Fibroblast of the conjunctiva (primary cell): Measurements from ENCODE around the gene SOSTDC1.

Experiments
- DNase-seq: peaks from one replicate; pipeline ENCODE4 v3.0.0-alpha.2; 2010; ENCODE audit warnings: low read depth

The SOSTDC1 gene

DNA sequence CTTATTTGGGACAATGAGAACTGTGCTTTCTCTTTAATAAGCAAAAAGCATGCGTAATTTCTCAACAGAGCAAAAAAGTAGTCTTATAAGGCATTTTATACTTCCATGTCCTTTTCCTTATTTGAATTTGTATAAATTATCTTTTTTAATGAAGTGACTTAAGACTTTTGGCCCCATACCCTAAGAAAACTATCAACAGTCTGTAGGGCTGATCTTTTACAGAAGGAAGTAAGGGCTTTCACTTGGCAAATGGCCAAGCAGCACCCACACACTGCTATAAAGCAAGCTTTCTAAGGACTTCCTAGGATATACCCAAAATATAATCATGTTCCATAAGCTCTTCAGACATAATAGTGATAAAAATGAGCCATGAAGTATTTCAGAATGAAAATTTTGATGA, 47.6 kb downstream of the SOSTDC1 start:
- no peak for DNase-seq

DNA sequence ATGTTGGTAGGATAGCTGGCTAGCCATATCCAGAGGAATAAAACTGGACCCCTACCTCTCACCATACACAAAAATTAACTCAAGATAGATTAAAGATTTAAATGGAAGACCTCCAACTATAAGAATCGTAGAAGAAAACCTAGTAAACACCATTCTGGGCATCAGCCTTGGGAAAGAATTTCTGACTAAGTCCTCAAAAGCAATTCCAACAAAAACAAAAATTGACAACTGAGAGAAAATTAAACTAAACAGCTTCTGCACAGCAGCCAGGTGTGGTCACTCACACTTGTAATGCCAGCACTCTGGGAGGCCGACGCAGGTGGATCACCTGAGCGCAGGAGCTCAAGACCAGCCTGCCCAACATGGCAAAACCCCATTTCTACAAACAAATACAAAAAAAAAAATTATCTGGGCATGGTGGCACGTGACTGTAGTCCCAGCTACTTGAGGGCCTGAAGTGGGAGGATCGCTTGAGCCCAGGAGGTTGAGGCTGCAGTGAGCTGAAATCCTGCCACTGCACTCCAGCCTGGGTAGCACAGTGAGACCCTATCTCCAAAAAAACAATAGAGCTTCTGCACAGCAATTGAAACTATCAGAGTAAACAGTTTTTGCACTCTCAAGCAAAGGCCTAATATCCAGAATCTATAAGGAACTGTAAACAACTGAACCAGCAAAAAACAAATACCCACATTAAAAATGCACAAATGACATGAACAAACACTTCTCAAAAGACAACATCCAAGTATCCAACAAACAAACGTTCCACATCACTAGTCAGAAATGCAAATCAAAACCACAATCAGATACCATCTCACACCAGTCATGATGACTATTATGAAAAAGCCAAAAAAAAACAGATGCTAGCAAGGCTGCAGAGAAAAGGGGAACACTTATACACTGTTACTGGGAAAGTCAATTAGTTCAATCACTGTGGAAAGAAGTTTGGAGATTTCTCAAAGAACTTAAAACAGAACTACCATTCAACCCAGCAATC, 49.0 kb downstream of the SOSTDC1 start:
- no peak for DNase-seq

DNA sequence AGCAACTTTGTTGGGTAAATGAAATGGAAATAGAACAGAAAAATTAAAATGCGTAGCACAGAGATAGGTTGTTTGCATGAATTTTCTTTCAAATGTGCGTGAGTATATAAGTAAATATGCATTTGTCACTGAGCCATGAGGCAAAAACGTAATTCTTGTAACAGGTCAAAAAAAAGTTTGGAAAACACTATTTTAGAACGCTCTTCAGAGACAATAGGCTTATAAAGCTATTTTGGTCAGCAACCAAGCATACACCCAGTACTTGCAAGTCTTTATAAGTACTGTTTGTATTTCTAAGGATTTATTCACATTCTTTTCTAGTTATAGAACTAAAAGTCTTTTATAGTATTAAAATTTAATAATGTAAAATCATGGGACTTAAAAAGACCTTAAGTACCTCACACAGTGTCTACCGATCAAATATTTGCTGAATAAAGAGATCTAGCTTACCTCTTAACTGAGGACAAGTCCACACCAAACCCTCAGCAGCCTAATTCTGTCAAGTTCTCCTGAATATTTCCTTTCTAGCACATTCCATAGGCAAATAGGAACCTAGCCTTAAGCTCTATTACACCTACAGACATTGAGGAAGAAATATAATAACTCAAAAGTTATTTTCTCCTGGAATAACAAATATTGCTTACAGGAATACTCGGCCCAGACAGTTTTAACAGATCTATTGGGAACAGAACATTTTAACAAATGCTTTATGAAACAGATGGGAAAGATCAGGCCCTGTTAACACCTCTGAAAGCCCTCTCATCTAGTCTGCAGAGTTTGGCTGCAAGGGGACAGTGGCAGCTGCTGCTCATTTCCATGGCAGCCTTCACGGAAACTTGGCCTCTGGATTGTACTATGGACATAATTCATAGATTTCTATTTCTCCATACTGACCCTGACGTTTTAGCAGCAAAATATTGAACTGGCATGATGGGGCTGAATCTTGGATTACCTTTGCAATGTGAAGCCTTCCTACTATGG, 53.0 kb downstream of the SOSTDC1 start:
- no peak for DNase-seq
